Erythroblast (primary cell): ENCODE measurements around the gene RP2.

Experiments
- GATA1 ChIP-seq: IDR thresholded peaks from 2 replicates; pipeline ENCODE4 v1.6.1; 2011; ENCODE audit warnings: low read depth, mild to moderate bottlenecking, control low read depth, low read length, moderate library complexity
- POLR2A ChIP-seq: IDR thresholded peaks from 2 replicates; pipeline ENCODE4 v1.6.1; 2011; ENCODE audit warnings: mild to moderate bottlenecking, low read length

- no peak for TF ChIP-seq POLR2A
- TF ChIP-seq GATA1: no peak
Measured at GRCh38 chrX:46912098-46912602, 75.3 kb downstream of the RP2 start, which contains the start of gene JADE3.
